DMS153 treated with DMSO at 0.1 percent for 48 hours (cell line): ENCODE measurements around the gene ULK1.
A peak's percentile ranks its signal among the peaks of the same experiment; 100 is the strongest.
"Not testable (repeated sequence)": the region's sequence is repeated elsewhere in the genome, so short reads cannot be mapped to it uniquely, and the experiment has no call there.

Experiments used
- DNase-seq: peaks from one replicate; lab custom pipeline; 2025; ENCODE audit not compliant: unreplicated experiment; lab: John Stamatoyannopoulos, UW

Gene ULK1

GRCh38 chr12:131941116-131941986 is 46.9 kb downstream of the ULK1 start:
- no peak for DNase-seq

DNA sequence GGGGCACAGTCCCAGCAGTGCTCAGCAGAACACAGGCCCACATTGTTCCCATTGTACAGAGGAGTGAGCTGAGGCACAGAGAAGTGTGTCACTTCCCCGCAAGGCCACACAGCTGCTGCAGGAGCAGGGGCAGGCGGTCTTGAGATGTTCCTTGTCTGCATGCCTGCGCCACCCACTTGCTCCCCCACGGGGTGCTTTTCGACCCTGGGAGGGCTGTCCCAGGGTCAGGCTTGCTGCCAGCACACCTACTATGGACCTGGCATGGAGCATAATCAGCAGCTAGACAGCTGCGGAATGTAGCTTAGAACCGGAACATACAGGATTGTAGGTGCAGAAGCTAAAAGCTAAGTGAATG is 47.5 kb downstream of the ULK1 start:
- DNase-seq: no peak

DNA sequence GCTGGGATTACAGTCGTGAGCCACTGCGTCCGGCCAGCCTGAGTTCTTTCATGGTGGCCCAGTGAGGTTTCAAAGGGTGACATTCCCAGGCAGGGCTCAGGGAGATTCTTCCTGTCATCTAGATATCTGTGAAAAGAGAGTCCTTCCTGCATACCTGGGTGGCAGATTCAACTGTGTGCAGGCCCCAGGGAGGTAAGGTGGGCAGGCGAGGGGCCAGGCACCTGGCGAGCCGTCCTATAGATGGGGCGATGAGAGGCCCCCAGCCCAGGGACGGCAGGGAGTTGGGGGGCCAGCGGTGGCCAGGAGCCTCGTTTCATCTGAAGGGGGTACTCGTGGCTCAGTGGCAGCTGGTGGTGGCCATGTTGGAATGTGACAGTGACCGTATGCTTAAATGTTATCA is 48.2 kb downstream of the ULK1 start:
- no peak for DNase-seq

DNA sequence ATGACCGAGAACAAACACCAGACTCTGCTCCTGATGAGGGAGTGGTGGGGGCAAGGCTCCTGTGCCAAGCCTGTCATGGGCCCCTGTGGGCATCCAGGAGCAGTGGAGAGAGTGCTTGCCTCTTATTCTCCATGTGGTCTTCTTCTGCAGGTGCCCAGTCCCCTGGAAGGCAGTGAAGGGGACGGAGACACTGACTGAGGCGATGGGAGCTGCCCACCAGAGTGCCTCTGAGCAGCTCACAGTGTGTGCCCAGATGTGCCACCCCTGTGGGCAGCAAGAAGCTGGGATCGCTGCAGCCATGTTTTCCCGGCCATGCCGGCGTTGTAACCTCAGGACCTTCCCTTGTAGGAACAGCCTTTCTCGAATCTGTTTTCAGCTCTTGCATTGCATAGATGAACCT is 49.0 kb downstream of the ULK1 start:
- no peak for DNase-seq

DNA sequence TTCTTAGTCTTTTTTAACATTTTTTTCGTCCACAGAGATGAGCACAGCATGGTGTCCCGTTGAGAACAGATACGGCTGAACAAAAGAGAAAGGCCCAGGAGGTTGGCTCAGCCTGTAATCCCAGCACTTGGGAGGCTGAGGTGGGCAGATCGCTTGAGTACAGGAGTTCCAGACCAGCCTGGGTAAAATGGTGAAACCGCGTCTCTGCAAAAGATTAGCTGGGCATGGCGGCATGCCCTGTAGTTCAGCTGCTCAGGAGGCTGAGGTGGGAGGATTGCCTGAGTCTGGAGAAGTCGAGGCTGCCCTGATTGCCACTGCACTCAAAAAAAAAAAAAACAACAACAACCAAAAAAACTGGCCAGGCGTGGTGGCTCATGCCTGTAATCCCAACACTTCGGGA is 49.5 kb downstream of the ULK1 start:
- no peak for DNase-seq

DNA sequence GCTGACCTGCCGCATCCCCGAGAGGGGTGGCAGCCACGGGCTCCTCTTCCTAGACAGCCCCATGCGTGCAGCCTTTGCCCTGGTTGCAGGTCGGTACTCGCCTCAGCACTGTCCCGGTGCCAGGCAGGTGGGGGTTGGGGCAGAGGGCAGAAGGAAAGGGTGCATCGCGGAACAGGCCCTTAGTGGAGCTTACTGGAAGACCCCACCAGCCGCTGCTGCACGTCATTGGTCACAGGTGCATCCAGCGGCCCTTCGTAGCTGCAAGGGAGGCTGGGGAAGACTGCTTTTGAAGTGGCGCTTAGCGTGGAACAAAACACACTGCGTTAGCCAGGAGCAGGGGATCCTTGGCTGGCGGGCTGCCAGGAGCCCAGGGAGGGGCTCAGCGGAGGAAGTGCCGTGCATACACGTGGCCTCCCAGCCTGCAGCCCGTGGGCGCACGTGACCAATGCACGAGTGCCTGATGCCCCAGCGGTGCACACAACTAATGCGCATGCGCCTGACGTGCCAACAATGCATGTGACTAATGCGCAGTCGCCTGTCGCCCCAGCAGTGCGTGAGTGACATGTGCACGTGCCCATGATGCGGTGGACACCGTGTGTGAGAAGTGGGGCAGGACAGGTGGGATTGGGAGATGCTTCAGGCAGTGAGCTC is 50.3 kb downstream of the ULK1 start:
- no peak for DNase-seq

GRCh38 chr12:131946757-131947156 is 52.3 kb downstream of the ULK1 start:
- DNase-seq: no peak

- DNase-seq: no peak
Observed at GRCh38 chr12:131947482-131948027, 53.1 kb downstream of the ULK1 start.

DNA sequence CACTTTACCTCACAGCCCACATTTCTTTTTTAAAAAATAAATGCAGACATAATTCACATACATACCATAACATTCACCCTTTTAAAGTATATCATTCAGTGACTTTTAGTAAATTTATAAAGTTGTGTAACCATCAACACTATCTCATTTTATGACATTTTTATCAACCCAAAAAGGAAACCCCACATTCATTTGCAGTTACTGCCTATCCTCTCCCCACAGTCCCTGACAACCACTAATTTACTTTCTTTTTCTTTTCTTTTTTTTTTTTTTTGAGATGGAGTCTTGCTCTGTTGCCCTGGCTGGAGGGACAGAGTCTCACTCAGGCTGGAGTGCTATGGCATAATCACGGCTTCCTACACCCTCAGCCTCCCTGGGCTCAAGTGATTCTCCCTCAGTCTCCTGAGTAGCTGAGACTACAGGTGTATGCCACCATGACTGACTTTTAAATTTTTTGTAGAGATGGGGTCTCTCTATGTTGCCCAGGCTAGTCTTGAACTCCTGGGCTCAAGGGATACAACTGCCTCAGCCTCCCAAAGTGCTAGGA is 53.8 kb downstream of the ULK1 start:
- DNase-seq: no peak

- not testable (repeated sequence) for DNase-seq
Observed at GRCh38 chr12:131948713-131949430, 54.5 kb downstream of the ULK1 start.

DNA sequence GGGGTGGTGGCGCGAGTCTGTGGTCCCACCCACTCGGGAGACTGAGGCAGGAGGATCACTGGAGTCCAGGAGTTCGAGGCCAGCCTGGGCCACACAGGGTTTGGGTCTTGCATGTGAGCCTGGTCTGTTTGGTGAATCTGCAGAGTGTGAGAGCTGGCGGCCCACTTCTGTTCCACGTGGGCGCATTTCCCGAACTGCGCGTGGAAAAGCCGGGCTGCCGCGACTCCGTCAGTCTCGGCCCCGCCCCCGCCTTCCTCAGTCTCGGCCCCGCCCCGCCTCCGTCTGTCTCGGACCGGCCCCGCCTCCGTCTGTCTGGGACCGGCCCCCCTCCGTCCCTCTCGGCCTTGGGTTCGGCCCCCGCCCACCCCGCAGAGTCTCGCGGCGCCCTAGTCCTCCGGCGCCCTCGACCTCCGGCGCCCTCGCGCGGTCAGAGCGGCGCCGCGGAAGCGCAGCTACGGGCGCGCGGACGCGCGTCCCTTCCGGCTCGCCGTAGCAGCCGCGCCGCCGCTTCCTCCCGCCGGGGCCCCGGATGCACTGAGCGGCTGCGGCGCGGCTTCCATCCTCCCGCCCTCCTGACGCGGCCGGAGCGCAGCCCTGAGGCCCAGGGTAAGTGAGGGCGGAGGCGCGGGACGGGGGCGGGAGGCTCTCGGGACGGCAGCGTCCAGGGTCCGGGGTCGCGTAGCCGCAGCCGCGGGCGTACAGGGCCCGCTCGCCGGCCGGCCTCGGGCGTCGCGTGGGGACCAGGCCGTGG is 55.2 kb downstream of the ULK1 start, which contains the start of gene EP400:
EP400 (plus strand) TSS at position 512 of the 751 bp plus-strand sequence. CDS start 10,678 bp downstream, outside the sequence.
- peak; percentile 72 for DNase-seq

DNA sequence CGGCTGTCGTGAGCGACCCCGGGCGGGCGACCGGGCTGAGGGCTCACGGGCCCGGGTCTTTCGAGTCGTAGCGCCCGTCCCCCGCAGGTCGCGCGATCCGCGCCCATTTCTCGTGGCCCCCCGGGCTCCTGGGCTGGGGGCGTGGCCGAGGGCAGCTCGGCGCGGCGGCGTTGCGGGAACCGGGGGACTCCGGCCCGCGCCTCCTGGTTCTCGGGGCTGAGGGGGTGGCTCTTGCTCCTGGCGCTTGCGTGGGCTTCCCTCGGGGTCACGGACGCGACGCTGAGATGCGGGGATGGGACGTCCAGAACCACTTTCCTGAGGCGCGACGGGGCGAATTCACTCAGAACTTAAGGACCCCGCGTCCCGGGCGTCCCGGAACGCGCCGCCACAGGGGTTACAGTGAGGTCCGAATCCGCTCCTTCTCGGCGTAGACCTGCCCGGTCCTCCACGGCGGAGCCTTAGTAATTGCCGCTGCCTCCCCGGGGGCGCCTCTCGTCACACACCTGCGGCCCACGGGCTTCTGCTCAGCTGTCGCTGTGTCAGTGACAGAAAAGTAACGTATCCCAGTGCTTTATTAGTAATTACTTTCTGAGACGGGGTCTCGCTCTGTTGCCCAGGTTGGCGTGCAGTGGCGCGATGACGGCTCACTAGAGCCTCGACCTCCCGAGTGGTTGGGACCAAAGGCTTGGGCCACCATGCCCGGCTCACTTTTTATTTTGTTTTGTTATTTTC is 55.9 kb downstream of the ULK1 start:
- DNase-seq: no peak

DNA sequence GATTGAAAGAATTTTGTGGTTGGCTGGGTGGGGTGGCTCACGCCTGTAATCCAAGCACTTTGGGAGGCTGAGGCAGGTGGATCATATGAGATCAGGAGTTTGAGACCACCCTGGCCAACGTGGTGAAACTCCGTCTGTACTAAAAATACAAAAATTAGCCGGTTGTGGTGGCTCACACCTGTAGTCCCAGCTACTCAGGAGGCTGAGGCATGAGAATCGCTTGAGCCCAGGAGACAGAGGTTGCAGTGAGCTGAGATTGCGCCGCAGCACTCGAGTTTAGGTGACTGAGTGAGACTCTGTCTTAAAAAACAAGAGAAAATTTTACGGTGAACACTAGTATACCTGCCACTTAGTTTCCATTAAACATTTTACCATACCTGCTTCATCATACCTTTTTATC is 59.4 kb downstream of the ULK1 start:
- DNase-seq: not testable (repeated sequence)

- DNase-seq: not testable (repeated sequence)
Observed at GRCh38 chr12:131954460-131954859, 60.0 kb downstream of the ULK1 start.

GRCh38 chr12:131959116-131959515 is 64.7 kb downstream of the ULK1 start:
- no peak for DNase-seq

GRCh38 chr12:131959641-131960589 is 65.5 kb downstream of the ULK1 start:
- no peak for DNase-seq

- not testable (repeated sequence) for DNase-seq
Observed at GRCh38 chr12:131960590-131961325, 66.3 kb downstream of the ULK1 start.

DNA sequence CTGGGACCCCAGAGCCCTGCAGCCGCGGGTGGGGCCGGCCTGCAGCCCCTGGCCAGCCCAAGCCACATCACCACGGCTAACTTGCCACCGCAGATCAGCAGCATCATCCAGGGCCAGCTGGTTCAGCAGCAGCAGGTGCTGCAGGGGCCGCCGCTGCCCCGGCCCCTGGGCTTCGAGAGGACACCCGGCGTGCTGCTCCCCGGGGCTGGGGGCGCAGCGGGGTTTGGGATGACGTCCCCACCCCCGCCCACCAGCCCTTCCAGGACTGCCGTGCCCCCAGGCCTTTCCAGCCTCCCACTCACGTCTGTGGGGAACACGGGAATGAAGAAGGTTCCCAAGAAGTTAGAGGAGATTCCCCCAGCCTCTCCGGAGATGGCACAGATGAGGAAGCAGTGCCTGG is 66.9 kb downstream of the ULK1 start:
- DNase-seq: not testable (repeated sequence)
